Activated CD4-positive, alpha-beta T cell treated with anti-CD3 and anti-CD28 coated beads, Interleukin-2, amount 10 ng/mL, durations not matched to agents 24 days and 14 days (primary cell): ENCODE data around the gene TRIM62. TPM values are rescaled to one million over a fixed set of nuclear protein-coding genes. Genes with fewer than 3 reads are reported as not detected.

Source experiments
- DNase-seq: peaks from one replicate; pipeline ENCODE4 v3.0.0; 2022
- H3K27ac Mint-ChIP-seq: one replicate; pipeline ENCODE4 v1.8.0; 2022; ENCODE audit warnings: mild to moderate bottlenecking, mixed read lengths
- H3K27me3 Mint-ChIP-seq: one replicate; pipeline ENCODE4 v1.8.0; 2022; ENCODE audit warnings: mixed read lengths
- H3K36me3 Mint-ChIP-seq: one replicate; pipeline ENCODE4 v1.8.0; 2022; ENCODE audit warnings: low read depth, mild to moderate bottlenecking, mixed read lengths
- H3K4me1 Mint-ChIP-seq: one replicate; pipeline ENCODE4 v1.8.0; 2021; ENCODE audit warnings: mixed read lengths
- H3K4me3 Mint-ChIP-seq: one replicate; pipeline ENCODE4 v1.8.0; 2022; ENCODE audit warnings: mild to moderate bottlenecking, moderate library complexity, mixed read lengths
- H3K9me3 Mint-ChIP-seq: one replicate; pipeline ENCODE4 v1.8.0; 2021; ENCODE audit warnings: mixed read lengths
- intact Hi-C: fragments of 100-400 bp; cut with micrococcal nuclease; formaldehyde crosslinking; loops from one replicate; pipeline ENCODE4 v1.15.1; 2023
- total RNA-seq: library from RNA; stranded (reverse); gene quantifications from 2 replicates; pipeline ENCODE4 v1.2.3, GENCODE V29; 2022

TRIM62 gene
- total RNA-seq, 1 donor from 2014 or later, result 3.1 TPM

DNA sequence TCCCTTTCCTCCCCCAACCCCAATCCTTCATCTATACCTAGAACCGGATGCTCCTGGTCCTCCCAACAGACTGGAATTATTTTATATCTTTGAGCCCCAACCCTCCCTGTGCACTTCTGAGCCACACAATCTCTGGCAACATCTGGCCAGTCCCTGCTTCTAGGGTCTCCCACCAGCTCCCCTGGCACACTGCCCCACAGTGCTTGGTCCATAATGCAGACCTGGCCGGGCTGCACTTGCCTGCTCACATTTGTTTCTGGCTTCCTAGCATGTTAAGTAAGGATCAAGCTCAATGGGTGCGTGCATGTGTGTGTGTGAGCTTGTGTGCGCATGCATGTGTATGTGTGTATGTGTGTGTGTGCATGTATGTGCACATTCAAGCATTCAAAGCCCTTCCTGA lies 8.8 kb downstream of the TRIM62 start:
- no peak for DNase-seq
- no peak overlapping the region for H3K27ac Mint-ChIP-seq
- no peaks in the 10 kb centered on the region for H3K27me3 Mint-ChIP-seq
- no peaks in the 10 kb centered on the region for H3K9me3 Mint-ChIP-seq
- peaks cover 6% of the 10 kb centered on the region for H3K36me3 Mint-ChIP-seq
- no peak overlapping the region for H3K4me3 Mint-ChIP-seq
- intact Hi-C loops, result no loop called here
- peaks cover 10% of the 10 kb centered on the region for H3K4me1 Mint-ChIP-seq

GRCh38 chr1:33171977-33172813 lies 9.6 kb downstream of the TRIM62 start:
- H3K4me1 Mint-ChIP-seq, result peaks cover 8% of the 10 kb centered on the region
- intact Hi-C loops, result no loop called here
- no peaks in the 10 kb centered on the region for H3K27me3 Mint-ChIP-seq
- H3K4me3 Mint-ChIP-seq, result no peak overlapping the region
- DNase-seq, result no peak
- H3K27ac Mint-ChIP-seq, result no peak overlapping the region
- no peaks in the 10 kb centered on the region for H3K9me3 Mint-ChIP-seq
- H3K36me3 Mint-ChIP-seq, result peaks cover 10% of the 10 kb centered on the region

- DNase-seq, result no peak
- intact Hi-C loops, result no loop called here
- peaks cover 8% of the 10 kb centered on the region for H3K4me1 Mint-ChIP-seq
- no peak overlapping the region for H3K4me3 Mint-ChIP-seq
- no peaks in the 10 kb centered on the region for H3K27me3 Mint-ChIP-seq
- peaks cover 10% of the 10 kb centered on the region for H3K36me3 Mint-ChIP-seq
- no peak overlapping the region for H3K27ac Mint-ChIP-seq
- H3K9me3 Mint-ChIP-seq, result no peaks in the 10 kb centered on the region
Measured at GRCh38 chr1:33170351-33171274, 11.2 kb downstream of the TRIM62 start.

GRCh38 chr1:33169290-33170055 lies 12.4 kb downstream of the TRIM62 start:
- intact Hi-C loops, result no loop called here
- H3K36me3 Mint-ChIP-seq, result peaks cover 10% of the 10 kb centered on the region
- peaks cover 8% of the 10 kb centered on the region for H3K4me1 Mint-ChIP-seq
- no peaks in the 10 kb centered on the region for H3K27me3 Mint-ChIP-seq
- DNase-seq, result no peak
- no peak overlapping the region for H3K4me3 Mint-ChIP-seq
- H3K9me3 Mint-ChIP-seq, result no peaks in the 10 kb centered on the region
- no peak overlapping the region for H3K27ac Mint-ChIP-seq

DNA sequence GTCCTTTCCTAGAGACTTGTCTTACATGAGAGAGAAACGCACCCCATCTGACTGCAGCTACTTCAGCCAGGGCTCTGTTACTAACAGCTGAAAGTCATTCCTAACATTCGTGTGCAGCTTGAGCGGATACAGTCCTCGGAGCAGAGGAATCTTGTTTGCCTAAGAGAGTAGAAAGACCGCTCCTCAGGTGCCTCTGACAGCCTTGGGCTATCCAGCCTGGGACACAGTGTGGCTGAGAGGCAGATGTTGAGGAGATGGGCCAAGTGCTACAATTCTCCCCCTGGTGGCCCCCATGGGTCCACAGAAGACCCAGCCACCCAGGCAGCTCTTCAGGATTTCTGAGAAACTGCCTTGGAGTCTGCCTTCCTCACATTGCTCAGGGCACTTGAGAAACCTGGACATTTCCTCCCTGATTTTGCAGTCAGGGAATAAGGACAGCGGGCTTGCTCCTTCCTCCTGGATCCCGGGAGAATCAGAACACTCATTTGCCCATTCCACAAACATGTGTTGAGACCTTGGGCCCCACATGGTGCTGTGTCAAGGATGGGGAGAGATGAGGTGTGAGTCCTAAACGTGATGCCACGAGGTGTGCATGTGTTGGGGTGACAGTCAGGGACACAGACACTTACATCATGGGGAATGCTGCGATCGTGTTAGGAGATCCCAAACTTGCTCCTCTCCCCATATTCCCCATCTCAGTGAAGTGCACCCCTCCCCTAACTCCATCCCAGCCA lies 13.1 kb downstream of the TRIM62 start:
- intact Hi-C loops, result no loop called here
- Mint-ChIP-seq H3K4me1 (peaks cover 8% of the 10 kb centered on the region), H3K9me3 (no peaks in the 10 kb centered on the region), H3K27me3 (no peaks in the 10 kb centered on the region), H3K27ac (no peak overlapping the region), H3K4me3 (no peak overlapping the region), H3K36me3 (peaks cover 10% of the 10 kb centered on the region)
- no peak for DNase-seq

DNA sequence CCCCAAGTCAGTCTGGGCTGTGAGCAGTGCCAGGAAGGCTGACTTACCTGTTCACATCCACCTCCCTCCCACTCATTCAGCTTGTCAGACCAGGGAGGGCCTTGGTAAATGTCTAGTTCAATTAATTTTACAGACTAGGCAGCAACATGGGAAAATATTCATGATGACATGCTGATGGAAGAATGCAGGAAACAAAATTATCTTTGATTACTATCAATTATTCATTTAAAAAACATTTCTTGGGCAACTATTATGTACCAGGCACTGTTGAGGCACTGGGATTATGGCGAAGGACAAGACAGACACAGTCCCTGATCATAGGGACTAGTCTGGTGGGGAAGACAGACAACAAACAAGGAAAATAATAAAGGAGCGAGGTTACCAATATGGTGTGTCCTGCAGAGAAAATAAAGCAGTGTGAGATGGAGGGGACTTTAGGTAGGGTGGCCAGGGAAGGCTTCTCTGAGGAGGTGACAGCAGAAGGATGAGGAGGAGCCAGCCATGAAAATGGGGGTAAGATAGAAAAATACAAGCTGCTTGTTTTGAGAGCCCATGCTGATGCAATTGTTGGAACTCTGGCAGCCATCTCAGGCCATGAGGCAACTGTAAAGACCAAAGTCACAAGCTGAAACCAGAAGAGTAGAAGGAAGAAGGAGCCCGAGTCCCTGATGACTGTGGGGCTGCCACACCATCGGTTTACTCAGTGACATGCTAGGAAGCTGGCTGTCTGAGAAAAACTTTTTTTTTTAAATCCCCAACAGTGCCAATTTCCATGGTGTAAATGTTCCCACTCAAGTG lies 14.0 kb downstream of the TRIM62 start:
- Mint-ChIP-seq H3K36me3 (peaks cover 10% of the 10 kb centered on the region), H3K4me1 (peaks cover 8% of the 10 kb centered on the region), H3K9me3 (no peaks in the 10 kb centered on the region), H3K27me3 (no peaks in the 10 kb centered on the region), H3K4me3 (no peak overlapping the region), H3K27ac (no peak overlapping the region)
- intact Hi-C loops, result no loop called here
- DNase-seq, result no peak

GRCh38 chr1:33165809-33166208 lies 16.0 kb downstream of the TRIM62 start:
- Mint-ChIP-seq H3K27me3 (no peaks in the 10 kb centered on the region), H3K4me3 (no peak overlapping the region), H3K27ac (no peak overlapping the region), H3K36me3 (peaks cover 8% of the 10 kb centered on the region), H3K4me1 (peaks cover 1% of the 10 kb centered on the region), H3K9me3 (no peaks in the 10 kb centered on the region)
- intact Hi-C loops, result no loop called here
- no peak for DNase-seq

- H3K9me3 Mint-ChIP-seq, result no peaks in the 10 kb centered on the region
- no peak for DNase-seq
- H3K36me3 Mint-ChIP-seq, result peaks cover 8% of the 10 kb centered on the region
- no peak overlapping the region for H3K4me3 Mint-ChIP-seq
- intact Hi-C loops, result no loop called here
- no peak overlapping the region for H3K27ac Mint-ChIP-seq
- peaks cover under 1% of the 10 kb centered on the region for H3K4me1 Mint-ChIP-seq
- no peaks in the 10 kb centered on the region for H3K27me3 Mint-ChIP-seq
Measured at GRCh38 chr1:33165209-33165608, 16.6 kb downstream of the TRIM62 start.

DNA sequence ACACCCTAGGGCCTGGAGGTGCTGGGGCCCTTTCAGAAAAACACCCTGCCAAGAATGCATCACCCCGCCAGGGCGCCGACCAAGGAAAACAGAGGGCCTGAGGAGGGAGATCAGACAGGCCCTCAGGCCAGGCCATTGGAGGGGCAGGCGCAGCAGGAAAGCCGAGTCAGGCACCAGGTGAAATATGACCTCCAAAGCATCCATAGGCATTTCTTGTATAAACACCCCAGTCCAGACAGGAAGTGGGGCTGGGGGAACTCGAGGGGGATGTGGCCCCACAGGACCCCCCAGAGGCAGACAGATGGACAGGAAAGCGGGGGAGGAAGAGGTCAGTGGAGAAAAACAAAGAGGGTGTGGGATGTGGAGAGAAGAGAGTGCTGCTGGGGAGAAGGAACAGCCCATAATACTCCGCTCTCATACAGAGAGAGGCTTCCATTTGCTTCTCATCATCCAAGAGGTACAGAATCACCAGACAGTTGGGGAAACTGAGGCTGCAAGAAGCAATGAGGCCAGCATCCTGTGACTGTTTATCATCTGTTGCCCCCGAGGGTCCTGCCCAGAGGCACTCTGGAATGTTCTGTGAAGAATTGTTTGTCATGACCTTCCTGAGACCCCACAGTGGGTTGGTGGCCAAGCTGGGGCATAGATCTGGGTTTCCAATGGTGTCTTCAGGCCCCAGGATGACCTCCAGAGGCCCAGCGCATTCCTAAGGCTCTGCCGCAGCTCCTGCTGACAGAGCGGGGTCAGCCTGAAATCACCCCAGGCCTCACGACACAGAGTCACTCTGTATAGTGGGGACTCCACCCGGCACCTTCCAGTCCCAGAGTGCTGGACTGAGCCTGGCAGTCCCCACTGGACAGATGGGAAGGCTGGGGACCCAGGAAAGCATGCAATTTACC lies 18.0 kb downstream of the TRIM62 start:
- DNase-seq, result no peak
- Mint-ChIP-seq H3K9me3 (no peaks in the 10 kb centered on the region), H3K36me3 (peaks cover 7% of the 10 kb centered on the region), H3K4me1 (no peaks in the 10 kb centered on the region), H3K4me3 (no peak overlapping the region), H3K27me3 (no peaks in the 10 kb centered on the region), H3K27ac (no peak overlapping the region)
- intact Hi-C loops, result no loop called here

DNA sequence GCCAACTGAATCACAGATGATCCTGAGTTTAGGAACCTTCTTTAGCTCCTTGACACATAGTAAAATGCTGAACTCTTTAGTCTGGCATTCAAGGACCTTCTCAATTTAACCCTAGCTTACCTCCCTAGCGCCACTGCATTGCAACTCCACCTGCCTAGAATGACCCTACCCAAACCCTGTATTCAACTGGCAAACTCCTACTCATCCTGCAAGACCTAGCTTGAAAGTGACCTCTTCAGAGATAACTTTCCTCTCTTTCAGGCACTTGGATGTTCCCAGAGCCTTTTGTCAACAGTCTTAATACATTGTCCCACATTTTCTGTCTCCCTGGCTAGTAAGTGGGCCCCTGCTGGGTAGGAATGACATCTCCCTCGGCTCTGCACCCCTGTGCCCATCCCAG lies 19.7 kb downstream of the TRIM62 start:
- H3K27me3 Mint-ChIP-seq, result no peaks in the 10 kb centered on the region
- H3K27ac Mint-ChIP-seq, result no peak overlapping the region
- intact Hi-C loops, result no loop called here
- peaks cover 3% of the 10 kb centered on the region for H3K36me3 Mint-ChIP-seq
- H3K4me1 Mint-ChIP-seq, result no peaks in the 10 kb centered on the region
- no peak overlapping the region for H3K4me3 Mint-ChIP-seq
- no peak for DNase-seq
- no peaks in the 10 kb centered on the region for H3K9me3 Mint-ChIP-seq

GRCh38 chr1:33161061-33161681 lies 20.7 kb downstream of the TRIM62 start:
- Mint-ChIP-seq H3K36me3 (peaks cover 3% of the 10 kb centered on the region), H3K9me3 (no peaks in the 10 kb centered on the region), H3K27ac (no peak overlapping the region), H3K4me3 (no peak overlapping the region), H3K4me1 (no peaks in the 10 kb centered on the region), H3K27me3 (no peaks in the 10 kb centered on the region)
- intact Hi-C loops, result no loop called here
- DNase-seq, result no peak

DNA sequence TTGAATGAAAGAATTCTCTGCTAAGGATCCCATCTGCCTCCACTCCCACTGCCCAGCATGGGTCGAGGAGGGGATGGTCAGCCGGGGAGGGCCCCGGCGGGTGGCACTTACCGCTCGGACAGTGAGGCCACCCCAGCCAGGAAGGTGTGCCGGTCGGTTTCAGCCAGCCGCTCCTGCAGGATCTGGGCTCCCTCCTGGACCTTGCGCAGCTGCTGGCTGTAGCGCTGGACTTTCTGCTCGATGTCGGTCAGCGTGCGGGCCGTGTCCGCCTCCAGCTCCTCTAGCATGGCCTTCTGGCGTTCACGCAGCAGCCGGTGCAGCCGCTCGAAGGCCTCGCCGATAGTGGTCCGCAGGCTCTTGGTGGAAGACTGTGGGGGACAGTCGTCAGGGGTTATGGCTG lies 22.3 kb downstream of the TRIM62 start:
- intact Hi-C loops, result no loop called here
- Mint-ChIP-seq H3K4me3 (no peak overlapping the region), H3K9me3 (no peaks in the 10 kb centered on the region)

More for the DNA sequence above, 22.3 kb downstream of the TRIM62 start:
- no peak for DNase-seq
- peaks cover 3% of the 10 kb centered on the region for H3K36me3 Mint-ChIP-seq
- no peak overlapping the region for H3K27ac Mint-ChIP-seq
- no peaks in the 10 kb centered on the region for H3K27me3 Mint-ChIP-seq
- H3K4me1 Mint-ChIP-seq, result no peaks in the 10 kb centered on the region
